T follicular helper cell (primary cell): Measurements from ENCODE around the gene RNF217.
"Not testable (repeated sequence)": the region's sequence is repeated elsewhere in the genome, so short reads cannot be mapped to it uniquely, and the experiment has no call there.

Experiments
- DNase-seq: peaks from one replicate; pipeline ENCODE4 v3.0.0-alpha.2; 2020; ENCODE audit warnings: low read depth

RNF217 gene

GRCh38 chr6:125125856-125126255, 163.6 kb downstream of the RNF217 start:
- not testable (repeated sequence) for DNase-seq

- no peak for DNase-seq
These were observed 167.1 kb downstream of the RNF217 start for GRCh38 chr6:125129354-125129753.

GRCh38 chr6:125132058-125132457, 169.8 kb downstream of the RNF217 start:
- no peak for DNase-seq

- no peak for DNase-seq
These were observed 174.1 kb downstream of the RNF217 start for GRCh38 chr6:125136378-125136777.

- no peak for DNase-seq
These were observed 175.8 kb downstream of the RNF217 start for GRCh38 chr6:125138083-125138482.

- DNase-seq: no peak
These were observed 178.6 kb downstream of the RNF217 start for GRCh38 chr6:125140808-125141207.
